ENCODE results near the gene PLEK. TPM values are rescaled to one million over a fixed set of nuclear protein-coding genes. Genes with fewer than 3 reads are reported as not detected.
A peak's percentile ranks its signal among the peaks of the same experiment; 100 is the strongest.

The PLEK gene
- total and polyA plus RNA-seq, 9 of the 15 experiments (the other 6 are each of a cell fraction or from before 2014, with no cell fraction given): 0.14 to 1.2 (median 0.36) TPM

DNA sequence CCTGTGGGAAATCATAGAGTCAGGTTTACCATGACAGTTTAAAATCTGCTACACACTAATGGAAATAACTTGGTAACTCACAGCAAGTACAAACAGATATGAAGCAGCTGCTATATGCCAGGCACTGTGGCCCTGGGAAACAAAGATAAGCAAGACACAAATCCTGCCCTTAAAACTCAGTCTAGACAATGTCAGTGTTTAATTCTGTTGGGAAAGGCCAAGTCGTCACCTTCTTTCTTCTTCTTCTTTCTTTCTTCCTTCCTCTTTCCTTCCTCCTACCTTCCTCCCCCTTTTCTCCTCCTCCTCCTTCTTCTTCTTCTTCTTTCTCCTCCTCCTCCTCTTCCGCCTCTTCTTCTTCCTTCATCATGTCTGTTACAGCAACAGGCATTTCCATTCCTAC lies 26.8 kb downstream of the PLEK start (continued):
- TF ChIP-seq PRPF4 (IDR thresholded peaks at IDR 0.05; ENCODE audit: insufficient read depth, low read depth, low read length, poor library complexity, severe bottlenecking) (no peak), HOXB6 (CRISPR knock-in tag; IDR thresholded peaks at IDR 0.05; ENCODE audit: borderline replicate concordance) (no peak), CUX1 (CRISPR knock-in tag; IDR thresholded peaks at IDR 0.05) (no peak), ZFP1 (CRISPR knock-in tag; IDR thresholded peaks at IDR 0.05) (no peak), ETV6 (IDR thresholded peaks at IDR 0.05; ENCODE audit: borderline replicate concordance in 1 of 2, low read depth in 2 of 2, low read length in 1 of 2) (no peak), ETV6 (CRISPR knock-in tag; IDR thresholded peaks at IDR 0.05; ENCODE audit: borderline replicate concordance) (no peak), ZNF589 (CRISPR knock-in tag; IDR thresholded peaks at IDR 0.05; ENCODE audit: low read depth) (peak; percentile 55; the same call in 1 of the 2 replicates), EWSR1 (IDR thresholded peaks at IDR 0.05; ENCODE audit: borderline replicate concordance, low read depth, partially characterized antibody) (no peak), POLR2H (tag; IDR thresholded peaks at IDR 0.05; ENCODE audit: low read depth) (no peak), MYC (IDR thresholded peaks at IDR 0.05; ENCODE audit: low read depth, low read length) (no peak), MYC (CRISPR knock-in tag; IDR thresholded peaks at IDR 0.05; ENCODE audit: borderline replicate concordance, low read depth) (no peak), DIDO1 (tag; IDR thresholded peaks at IDR 0.05; ENCODE audit: low read depth) (no peak), POLR3G (IDR thresholded peaks at IDR 0.05; ENCODE audit: extremely low read depth, insufficient read length, insufficient replicate concordance) (no peak), ZBTB7A (IDR thresholded peaks at IDR 0.05; ENCODE audit: borderline replicate concordance, control insufficient read depth, low read depth, low read length) (no peak), ZNF512 (tag; IDR thresholded peaks at IDR 0.05) (peak; percentile 97), ILF3 (IDR thresholded peaks at IDR 0.05; ENCODE audit: borderline replicate concordance) (no peak), NCOR1 (IDR thresholded peaks at IDR 0.05) (peak; percentile 90), BRD4 (IDR thresholded peaks at IDR 0.05) (no peak), C11orf30 (IDR thresholded peaks at IDR 0.05; ENCODE audit: low read depth) (no peak), LARP7 (IDR thresholded peaks at IDR 0.05) (peak; percentile 76; the same call in 1 of the 2 replicates)
- TF ChIP-seq, protein P1, sequence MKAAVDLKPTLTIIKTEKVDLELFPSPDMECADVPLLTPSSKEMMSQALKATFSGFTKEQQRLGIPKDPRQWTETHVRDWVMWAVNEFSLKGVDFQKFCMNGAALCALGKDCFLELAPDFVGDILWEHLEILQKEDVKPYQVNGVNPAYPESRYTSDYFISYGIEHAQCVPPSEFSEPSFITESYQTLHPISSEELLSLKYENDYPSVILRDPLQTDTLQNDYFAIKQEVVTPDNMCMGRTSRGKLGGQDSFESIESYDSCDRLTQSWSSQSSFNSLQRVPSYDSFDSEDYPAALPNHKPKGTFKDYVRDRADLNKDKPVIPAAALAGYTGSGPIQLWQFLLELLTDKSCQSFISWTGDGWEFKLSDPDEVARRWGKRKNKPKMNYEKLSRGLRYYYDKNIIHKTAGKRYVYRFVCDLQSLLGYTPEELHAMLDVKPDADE (conservative IDR thresholded peaks at IDR 0.05; ENCODE audit: control insufficient read depth, low read depth, low read length): no peak
